Lung microvascular endothelial cell (primary cell): ENCODE measurements around the gene NBEAL1. TPM values are rescaled to one million over a fixed set of nuclear protein-coding genes. Genes with fewer than 3 reads are reported as not detected.
"Not testable (repeated sequence)": the region's sequence is repeated elsewhere in the genome, so short reads cannot be mapped to it uniquely, and the experiment has no call there.

ENCODE experiments used
- DNase-seq, 2 donors: peaks; one replicate each; pipeline versions ENCODE4 v3.0.0 to v3.0.0-alpha.2; 2010; ENCODE audit warnings: low read depth in 2 of 2
- total RNA-seq: library from RNA; depleted of rRNA; stranded (reverse); fragments of >200 nt; gene quantifications from 2 replicates; pipeline ENCODE4 v1.2.1, GENCODE V29; 2014

The NBEAL1 gene
- total RNA-seq, 1 donor from 2014 or later: 28.8 TPM

- DNase-seq: peak; percentile 40 to 60
These were observed 210.9 kb downstream of the NBEAL1 start for GRCh38 chr2:203225423-203226039.

DNA sequence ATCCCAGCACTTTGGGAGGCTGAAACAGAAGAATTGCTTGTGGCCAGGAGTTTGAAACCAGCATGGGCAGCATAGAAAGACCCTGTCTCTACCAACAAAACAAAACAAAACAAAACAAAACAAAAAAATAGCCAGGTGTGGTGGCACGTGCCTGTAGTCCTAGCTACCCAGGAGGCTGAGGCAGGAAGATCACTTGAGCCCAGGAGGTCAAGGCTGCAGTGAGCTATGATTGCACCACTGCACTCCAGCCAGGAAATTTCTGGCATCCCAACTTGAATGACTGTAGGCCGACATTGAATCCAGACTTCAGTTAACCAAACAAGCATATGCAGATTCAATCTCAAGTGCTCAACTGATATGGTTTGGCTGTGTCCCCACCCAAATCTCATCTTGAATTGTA, 215.0 kb downstream of the NBEAL1 start:
- DNase-seq: not testable (repeated sequence)

GRCh38 chr2:203237346-203238238, 222.9 kb downstream of the NBEAL1 start:
- no peak for DNase-seq

GRCh38 chr2:203238292-203238703, 223.6 kb downstream of the NBEAL1 start:
- DNase-seq: no peak

DNA sequence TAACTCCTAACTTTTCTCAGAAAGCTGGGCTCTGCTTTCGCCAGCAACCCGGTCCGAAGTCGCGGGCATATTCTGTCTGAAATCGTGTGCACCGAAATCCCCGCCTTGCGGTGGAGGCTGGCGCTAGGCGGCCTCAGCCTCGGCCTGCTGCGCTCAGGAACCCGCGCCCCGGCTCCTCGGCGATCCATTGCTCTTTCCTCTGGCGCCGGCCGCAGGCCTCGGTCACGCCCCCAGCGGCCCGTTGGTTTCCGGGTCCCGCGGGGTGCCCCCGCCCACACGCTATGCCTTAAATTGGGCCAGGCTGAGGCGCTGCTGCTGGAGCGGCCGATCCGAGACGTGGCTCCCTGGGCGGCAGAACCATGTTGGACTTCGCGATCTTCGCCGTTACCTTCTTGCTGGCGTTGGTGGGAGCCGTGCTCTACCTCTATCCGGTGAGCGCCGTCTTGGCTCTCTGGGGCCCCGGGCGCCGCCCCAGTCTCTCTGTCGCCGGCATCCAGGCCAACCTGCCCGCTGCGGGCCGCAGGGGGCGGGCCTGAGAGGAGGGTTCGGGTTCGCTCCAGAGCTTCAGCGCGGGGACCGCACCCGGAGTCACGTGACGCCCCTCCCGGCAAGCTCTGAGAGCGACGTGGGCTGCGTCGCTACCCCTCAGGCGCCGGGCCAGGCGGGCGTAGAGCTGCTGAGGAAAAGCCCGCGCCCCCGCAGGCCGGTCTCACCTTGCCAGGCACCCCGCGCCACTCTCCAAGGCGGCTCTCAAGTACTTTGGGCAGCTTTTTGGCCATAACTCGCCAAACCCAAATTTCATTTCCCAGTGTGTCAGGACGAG, 224.2 kb downstream of the NBEAL1 start, which contains the start of gene CYP20A1:
TSS of gene CYP20A1 (plus strand) at position 315 of the 823 bp plus-strand sequence. CDS start at position 360, 45 bp downstream.
- DNase-seq: peak; percentile 97

DNA sequence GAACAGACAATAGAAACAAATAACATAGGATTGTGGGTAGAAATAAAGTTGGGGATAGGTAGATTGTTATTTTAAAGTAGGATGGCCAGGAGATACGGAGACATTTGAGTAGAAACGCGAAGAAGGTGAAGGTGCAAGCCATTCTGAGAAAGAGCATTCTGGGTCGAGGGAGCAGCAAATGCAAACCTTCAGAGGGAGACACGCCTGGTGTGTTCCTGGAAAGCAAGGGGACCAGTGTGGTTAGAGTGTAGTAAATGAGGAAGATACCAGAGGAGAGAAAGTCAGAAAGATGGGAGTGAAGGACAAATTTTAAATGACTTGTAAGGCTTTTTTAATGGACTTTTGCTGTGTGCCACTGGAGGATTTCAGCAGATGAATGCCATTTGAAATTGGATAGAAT, 225.8 kb downstream of the NBEAL1 start:
- no peak for DNase-seq

DNA sequence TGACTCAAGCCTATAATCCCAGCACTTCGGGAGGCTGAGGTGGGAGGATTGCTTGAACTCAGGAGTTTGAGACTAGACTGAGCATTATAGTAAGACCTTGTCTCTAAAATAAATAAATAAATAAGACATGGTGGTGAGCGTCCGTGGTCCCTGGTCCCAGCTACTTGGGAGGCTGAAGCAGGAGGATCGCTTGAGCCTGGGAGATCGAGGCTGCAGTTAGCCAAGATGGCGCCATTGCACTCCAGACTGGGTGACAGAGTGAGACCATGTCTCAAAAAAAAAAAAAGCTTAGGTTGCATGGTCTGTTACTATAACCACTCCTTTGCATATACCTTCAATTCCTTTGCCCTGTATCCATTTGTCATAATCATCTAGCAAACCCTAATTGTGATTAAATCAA, 227.8 kb downstream of the NBEAL1 start:
- no peak for DNase-seq

- no peak for DNase-seq
These were observed 232.0 kb downstream of the NBEAL1 start for GRCh38 chr2:203246646-203247045.

GRCh38 chr2:203252818-203253217, 238.1 kb downstream of the NBEAL1 start:
- no peak for DNase-seq

DNA sequence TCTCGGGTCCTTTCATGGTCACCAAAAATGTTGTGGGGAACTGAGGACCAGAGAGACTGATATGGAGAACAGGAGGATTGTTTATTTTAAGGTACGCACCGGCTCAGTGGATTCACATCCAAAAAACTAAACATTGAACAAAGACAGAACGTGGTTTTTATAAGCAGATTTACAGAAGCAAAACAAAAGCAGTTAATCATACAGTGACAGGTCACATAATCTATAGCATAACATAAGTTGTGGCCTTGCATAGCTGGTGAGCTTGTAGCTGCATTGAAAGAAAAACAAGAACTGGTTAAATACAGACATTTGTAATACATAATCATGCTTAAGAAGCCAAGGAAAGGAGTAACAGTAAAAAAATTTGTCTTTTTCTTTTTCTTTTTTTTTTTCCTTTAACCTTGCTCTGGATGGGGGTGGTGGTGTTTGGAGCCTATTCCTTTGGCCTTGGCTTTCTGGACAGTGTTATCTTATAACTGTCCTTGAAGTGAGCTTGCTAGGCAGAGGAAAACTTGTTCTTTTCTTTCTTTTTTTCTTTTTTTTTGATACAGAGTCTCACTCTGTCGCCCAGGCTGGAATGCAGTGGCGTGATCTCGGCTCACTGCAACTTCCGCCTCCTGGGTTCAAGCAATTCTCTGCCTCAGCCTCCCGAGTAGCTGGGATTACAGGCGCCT, 238.9 kb downstream of the NBEAL1 start:
- DNase-seq: not testable (repeated sequence)

DNA sequence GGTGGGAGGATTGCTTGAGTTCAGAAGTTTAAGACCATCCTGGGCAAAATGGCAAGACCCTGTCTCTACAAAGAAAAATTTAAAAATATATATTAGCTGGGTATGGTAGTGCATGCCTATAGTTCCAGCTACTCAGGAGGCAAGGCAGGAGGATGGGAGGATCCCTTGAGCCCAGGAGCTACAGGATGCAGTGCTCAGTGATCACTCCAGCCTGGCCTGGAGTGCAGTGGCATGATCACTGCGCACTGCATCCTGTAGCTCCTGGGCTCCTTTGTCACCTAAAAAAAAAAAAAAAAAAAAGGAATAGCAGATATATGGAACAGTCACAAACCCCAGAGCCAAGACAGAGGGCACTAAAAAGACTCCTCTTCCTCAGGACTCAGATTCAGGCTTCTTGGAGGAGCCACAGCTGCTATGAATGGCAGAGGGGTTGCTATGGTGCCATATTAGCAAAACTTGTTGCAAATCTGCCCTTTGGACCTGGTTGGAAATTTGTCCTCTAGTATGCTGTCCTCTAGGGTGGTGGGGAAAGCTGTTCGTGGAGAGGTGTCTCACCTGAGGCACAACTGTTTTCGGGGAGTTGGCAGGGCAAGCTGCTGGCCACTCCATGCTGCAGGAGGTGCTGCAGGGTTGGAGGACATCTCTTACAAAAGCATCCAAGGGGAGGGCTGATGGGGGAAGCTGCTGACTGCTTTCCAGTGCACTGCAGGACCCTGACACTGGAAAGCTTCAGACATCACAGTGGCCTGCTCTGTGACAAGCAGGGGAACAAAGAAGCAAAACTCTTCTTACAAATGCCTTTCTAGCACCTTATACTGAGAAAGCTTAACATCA, 246.9 kb downstream of the NBEAL1 start:
- DNase-seq: peak in 1 of 2 donors; percentile 2

Other genes with a start within 250 kb of the NBEAL1 start
- gene ICA1L, start 143.1 kb upstream of the NBEAL1 start, total RNA-seq: 0.60 and 0.65 TPM in 2 replicates
- gene WDR12, start 103.2 kb upstream of the NBEAL1 start, total RNA-seq: 14.4 and 18.5 TPM in 2 replicates
- gene CARF, start 102.6 kb upstream of the NBEAL1 start, total RNA-seq: 2.2 and 3.8 TPM in 2 replicates
- 22.7 and 28.8 TPM in 2 replicates for gene CYP20A1, start 224.1 kb downstream of the NBEAL1 start, total RNA-seq